Measurements from ENCODE around the gene MRPL45.

MRPL45 gene

GRCh38 chr17:38322156-38322779 is 25.3 kb downstream of the MRPL45 start:
- Histone ChIP-seq H3K4me3 (ENCODE audit: insufficient read depth, low read length, poor library complexity, severe bottlenecking) (no peak overlapping the region), H3F3A (ENCODE audit: insufficient read depth) (no peaks in the 10 kb centered on the region), H3K27me3 (ENCODE audit: low read length) (no peaks in the 10 kb centered on the region), H3K9ac (ENCODE audit: low read length) (no peak overlapping the region), H4K20me1 (ENCODE audit: low read depth, low read length) (no peaks in the 10 kb centered on the region), H3K79me2 (ENCODE audit: insufficient read depth, low read length) (no peaks in the 10 kb centered on the region), H3K9me3 (ENCODE audit: insufficient read depth, low read length) (no peaks in the 10 kb centered on the region), H3K36me3 (ENCODE audit: low read length) (no peaks in the 10 kb centered on the region), H3K27ac (ENCODE audit: low read depth, low read length) (no peak overlapping the region), H2AFZ (ENCODE audit: low read depth, low read length, severe bottlenecking) (no peak overlapping the region), H3K4me2 (ENCODE audit: low read depth, low read length, poor library complexity, severe bottlenecking) (no peak overlapping the region), H3K9me2 (replicated peaks; ENCODE audit: insufficient read depth, low read length) (no peaks in the 10 kb centered on the region)
- TF ChIP-seq EZH2phosphoT487 (conservative IDR thresholded peaks at IDR 0.05; ENCODE audit: low read length): no peak
- no peak for TF ChIP-seq CTCF (IDR thresholded peaks at IDR 0.05; ENCODE audit: insufficient read depth, low read length, poor library complexity, severe bottlenecking)

GRCh38 chr17:38322897-38323296 is 25.9 kb downstream of the MRPL45 start:
- Histone ChIP-seq H4K20me1 (ENCODE audit: low read depth, low read length) (no peaks in the 10 kb centered on the region), H3K79me2 (ENCODE audit: insufficient read depth, low read length) (no peaks in the 10 kb centered on the region), H3F3A (ENCODE audit: insufficient read depth) (no peaks in the 10 kb centered on the region), H3K9me3 (ENCODE audit: insufficient read depth, low read length) (no peaks in the 10 kb centered on the region), H3K4me2 (ENCODE audit: low read depth, low read length, poor library complexity, severe bottlenecking) (no peak overlapping the region), H3K27ac (ENCODE audit: low read depth, low read length) (no peak overlapping the region), H3K4me3 (ENCODE audit: insufficient read depth, low read length, poor library complexity, severe bottlenecking) (no peak overlapping the region), H3K27me3 (ENCODE audit: low read length) (no peaks in the 10 kb centered on the region), H3K9me2 (replicated peaks; ENCODE audit: insufficient read depth, low read length) (no peaks in the 10 kb centered on the region), H3K36me3 (ENCODE audit: low read length) (no peaks in the 10 kb centered on the region), H2AFZ (ENCODE audit: low read depth, low read length, severe bottlenecking) (no peak overlapping the region), H3K9ac (ENCODE audit: low read length) (no peak overlapping the region)
- no peak for TF ChIP-seq CTCF (IDR thresholded peaks at IDR 0.05; ENCODE audit: insufficient read depth, low read length, poor library complexity, severe bottlenecking)

- Histone ChIP-seq H3K9ac (ENCODE audit: low read length) (0 out of 2 replicates have a peak overlapping the region, but pooled peaks have one; percentile 47), H3K4me2 (ENCODE audit: low read depth, low read length, poor library complexity, severe bottlenecking) (peak overlapping the region; percentile 53), H3K4me3 (ENCODE audit: insufficient read depth, low read length, poor library complexity, severe bottlenecking) (no peak overlapping the region)
Measured at GRCh38 chr17:38324141-38324697, 27.3 kb downstream of the MRPL45 start.

More at GRCh38 chr17:38324141-38324697, 27.3 kb downstream of the MRPL45 start:
- H3K27ac ChIP-seq (ENCODE audit: low read depth, low read length): peak overlapping the region; percentile 85; the same call in 1 of the 2 replicates
- no peaks in the 10 kb centered on the region for H3K36me3 ChIP-seq (ENCODE audit: low read length)
- no peak for TF ChIP-seq CTCF (IDR thresholded peaks at IDR 0.05; ENCODE audit: insufficient read depth, low read length, poor library complexity, severe bottlenecking)
- no peak for TF ChIP-seq EZH2phosphoT487 (conservative IDR thresholded peaks at IDR 0.05; ENCODE audit: low read length)
- H2AFZ ChIP-seq (ENCODE audit: low read depth, low read length, severe bottlenecking): no peak overlapping the region
- no peaks in the 10 kb centered on the region for H3K79me2 ChIP-seq (ENCODE audit: insufficient read depth, low read length)
- no peaks in the 10 kb centered on the region for H3F3A ChIP-seq (ENCODE audit: insufficient read depth)
- no peaks in the 10 kb centered on the region for H3K9me3 ChIP-seq (ENCODE audit: insufficient read depth, low read length)
- no peaks in the 10 kb centered on the region for H3K27me3 ChIP-seq (ENCODE audit: low read length)
- H4K20me1 ChIP-seq (ENCODE audit: low read depth, low read length): no peaks in the 10 kb centered on the region
- no peaks in the 10 kb centered on the region for H3K9me2 ChIP-seq (replicated peaks; ENCODE audit: insufficient read depth, low read length)
